Stimulated activated CD4-positive, alpha-beta T cell treated with anti-CD3 and anti-CD28 coated beads, Interleukin-2, amount 100 ng/mL, for 48 hours (primary cell): Measurements from ENCODE around the gene DCC.

Experiments
- DNase-seq, 2 donors: peaks; one replicate each; pipeline ENCODE4 v3.0.0-alpha.2; 2020

DCC gene

GRCh38 chr18:52519021-52519420 is 179.0 kb downstream of the DCC start:
- no peak for DNase-seq

- no peak for DNase-seq
Measured at GRCh38 chr18:52523566-52523965, 183.6 kb downstream of the DCC start.

- DNase-seq: no peak
Measured at GRCh38 chr18:52531836-52532235, 191.8 kb downstream of the DCC start.

- no peak for DNase-seq
Measured at GRCh38 chr18:52536039-52536438, 196.0 kb downstream of the DCC start.

GRCh38 chr18:52537261-52537660 is 197.3 kb downstream of the DCC start:
- no peak for DNase-seq

- DNase-seq: no peak
Measured at GRCh38 chr18:52541056-52541455, 201.1 kb downstream of the DCC start.

GRCh38 chr18:52544086-52544485 is 204.1 kb downstream of the DCC start:
- DNase-seq: no peak

- no peak for DNase-seq
Measured at GRCh38 chr18:52546686-52547346, 206.8 kb downstream of the DCC start.

- DNase-seq: no peak
Measured at GRCh38 chr18:52553441-52553840, 213.4 kb downstream of the DCC start.

- DNase-seq: no peak
Measured at GRCh38 chr18:52554180-52554579, 214.2 kb downstream of the DCC start.

GRCh38 chr18:52567360-52567759 is 227.4 kb downstream of the DCC start:
- DNase-seq: no peak

- DNase-seq: no peak
Measured at GRCh38 chr18:52569492-52569891, 229.5 kb downstream of the DCC start.

- no peak for DNase-seq
Measured at GRCh38 chr18:52570975-52571374, 231.0 kb downstream of the DCC start.

- DNase-seq: no peak
Measured at GRCh38 chr18:52572036-52573000, 232.3 kb downstream of the DCC start.

GRCh38 chr18:52577795-52578194 is 237.8 kb downstream of the DCC start:
- no peak for DNase-seq

GRCh38 chr18:52582061-52582460 is 242.1 kb downstream of the DCC start:
- DNase-seq: no peak

- DNase-seq: no peak
Measured at GRCh38 chr18:52582516-52582915, 242.5 kb downstream of the DCC start.

- no peak for DNase-seq
Measured at GRCh38 chr18:52588931-52589330, 248.9 kb downstream of the DCC start.

GRCh38 chr18:52596748-52597435 is 256.9 kb downstream of the DCC start:
- DNase-seq: no peak

GRCh38 chr18:52598921-52599320 is 258.9 kb downstream of the DCC start:
- DNase-seq: no peak

- DNase-seq: no peak
Measured at GRCh38 chr18:52602820-52603219, 262.8 kb downstream of the DCC start.

- no peak for DNase-seq
Measured at GRCh38 chr18:52605345-52605744, 265.3 kb downstream of the DCC start.

- DNase-seq: no peak
Measured at GRCh38 chr18:52607985-52608384, 268.0 kb downstream of the DCC start.
